Adrenal gland (tissue), 12 donors: ENCODE results near the gene BPIFB6. TPM values are rescaled to one million over a fixed set of nuclear protein-coding genes. Genes with fewer than 3 reads are reported as not detected.

Experiments
- DNase-seq, 7 donors: peaks; one replicate each; pipeline ENCODE4 v3.0.0-alpha.2; 2019 to 2020
- H3K27ac ChIP-seq, 5 donors: fragments of 200-600 bp; sonication (generic) in 4 of 5; 1 replicate in 3 of 5; 2 replicates in 2 of 5; pipeline versions ENCODE4 v1.5.1 to v1.8.0; 2016 to 2020; ENCODE audit warnings: mild to moderate bottlenecking in 1 of 5
- H3K27me3 ChIP-seq: fragments of 200-600 bp; 2 replicates; pipeline ENCODE4 v1.8.0; 2021
- H3K36me3 ChIP-seq, 2 donors: fragments of 200-600 bp; replicated peaks in 1 of 2; 1 replicate in 1 of 2; 2 replicates in 1 of 2; pipeline versions ENCODE4 v1.5.1 to v1.8.0; 2018 to 2022
- H3K4me1 ChIP-seq, 2 donors: fragments of 200-600 bp; replicated peaks in 1 of 2; 1 replicate in 1 of 2; 2 replicates in 1 of 2; pipeline versions ENCODE4 v1.5.1 to v1.8.0; 2018 to 2021
- H3K4me3 ChIP-seq, 4 donors: fragments of 200-600 bp; sonication (generic) in 3 of 4; one replicate each; pipeline ENCODE4 v1.5.1; 2016 to 2018
- H3K9me3 ChIP-seq, 3 donors: fragments of 200-600 bp; sonication (generic) in 1 of 3; replicated peaks in 1 of 3; 1 replicate in 2 of 3; 2 replicates in 1 of 3; pipeline versions ENCODE4 v1.5.1 to v1.8.0; 2016 to 2021
- CTCF ChIP-seq, 6 experiments: fragments of 450-650 bp in 4 of 6; fragments of 200-600 bp in 2 of 6; sonication (generic) in 1 of 6; IDR thresholded peaks; 1 replicate in 5 of 6; 2 replicates in 1 of 6; pipeline versions ENCODE4 v1.5.1 to v1.8.0; 2016 to 2021; ENCODE audit warnings: antibody characterized with exemption in 6 of 6, mild to moderate bottlenecking in 2 of 6, moderate library complexity in 1 of 6
- POLR2A ChIP-seq, 2 donors: fragments of 450-650 bp; IDR thresholded peaks; one replicate each; pipeline ENCODE4 v1.6.1; 2017; ENCODE audit warnings: antibody characterized with exemption in 2 of 2, mild to moderate bottlenecking in 2 of 2, moderate library complexity in 1 of 2
- WGBS, 4 donors: extraction: QIAGEN DNeasy Blood & Tissue Kit in 2 of 4; methylation state at CpG; one replicate each; pipeline versions ENCODE4 v1.1.5 to v1.1.7; 2013 to 2017; 5-methylcytosine and 5-hydroxymethylcytosine counted together
- intact Hi-C, 2 donors: fragments of 100-400 bp; cut with DNase I; formaldehyde crosslinking; loops; one replicate each; pipeline versions ENCODE4 v1.14.1 to v1.15.0; 2022 to 2023
- polyA plus RNA-seq, 3 donors: library from polyadenylated mRNA; stranded (reverse); fragments of 200-250 nt in 2 of 3; fragments of 350-450 nt in 1 of 3; fragmentation: Illumina TruSeq in 1 of 3; extraction: RNeasy Lipid Tissue Mini Kit (QIAGEN cat#74804) in 1 of 3; gene quantifications; one replicate each; pipeline ENCODE4 v1.2.3, GENCODE V29; 2013 to 2014
- total RNA-seq, 9 donors: library from RNA; depleted of rRNA in 4 of 9; stranded (reverse); fragments of >200 nt in 4 of 9; fragments of 120-200 nt in 1 of 9; fragmentation: NEBNext Ultra II Directional in 1 of 9; extraction: Animal tissue kit (Norgen Biotek cat#: 25700) in 1 of 9; gene quantifications; one replicate each; pipeline versions ENCODE4 v1.1.0 to v1.2.4, GENCODE V29; 2013 to 2023
- donor health status: healthy with polysubstance abuse.
- donor health status: Bipolar disorder and iron deficiency.
- donor health status: DM: yes; HTN: yes; CAD: no.
- donor health status: DM: no; HTN: no; CAD: no.
- donor health status: DM: no; HTN: no; CAD: no.
- donor health status: DM: yes; HTN: yes; CAD: no.

Gene BPIFB6
- total and polyA plus RNA-seq, 12 donors = not detected

- Histone ChIP-seq H3K4me1 (no peaks in the 10 kb centered on the region), H3K27ac (no peak overlapping the region), H3K4me3 (no peak overlapping the region), H3K36me3 (no peaks in the 10 kb centered on the region), H3K9me3 (no peaks in the 10 kb centered on the region), H3K27me3 (no peaks in the 10 kb centered on the region)
- 82 to 95% (median 93%) methylated on average over 9 to 11 of the region's 11 CpGs for WGBS, 4 donors
- intact Hi-C loops = no loop called here
- DNase-seq = no peak
- TF ChIP-seq POLR2A (IDR thresholded peaks at IDR 0.05) (no peak), CTCF (IDR thresholded peaks at IDR 0.05) (no peak)
Observed at GRCh38 chr20:33064572-33065287, 33.3 kb downstream of the BPIFB6 start.

GRCh38 chr20:33065785-33066184 is 34.3 kb downstream of the BPIFB6 start:
- intact Hi-C loops = no loop called here
- no peak for DNase-seq
- H3K4me3 ChIP-seq = no peak overlapping the region
- no peaks in the 10 kb centered on the region for H3K27me3 ChIP-seq
- no peaks in the 10 kb centered on the region for H3K9me3 ChIP-seq
- H3K4me1 ChIP-seq = no peaks in the 10 kb centered on the region
- 80 to 87% (median 84%) methylated on average over 9 of the region's 9 CpGs for WGBS, 4 donors
- no peak overlapping the region for H3K27ac ChIP-seq
- no peak for TF ChIP-seq POLR2A (IDR thresholded peaks at IDR 0.05)
- no peak for TF ChIP-seq CTCF (IDR thresholded peaks at IDR 0.05)
- no peaks in the 10 kb centered on the region for H3K36me3 ChIP-seq

GRCh38 chr20:33067806-33068205 is 36.4 kb downstream of the BPIFB6 start:
- Histone ChIP-seq H3K4me1 (no peaks in the 10 kb centered on the region), H3K36me3 (no peaks in the 10 kb centered on the region), H3K27ac (no peak overlapping the region), H3K27me3 (peaks cover 3% of the 10 kb centered on the region), H3K9me3 (no peaks in the 10 kb centered on the region), H3K4me3 (no peak overlapping the region)
- WGBS, 4 donors = 70 to 80% (median 72%) methylated on average over 3 of the region's 3 CpGs
- DNase-seq = no peak
- TF ChIP-seq CTCF (IDR thresholded peaks at IDR 0.05) = no peak
- intact Hi-C loops = no loop called here

GRCh38 chr20:33068251-33068939 is 36.9 kb downstream of the BPIFB6 start:
- Histone ChIP-seq H3K27ac (no peak overlapping the region), H3K4me3 (no peak overlapping the region), H3K4me1 (no peaks in the 10 kb centered on the region), H3K27me3 (peaks cover 3% of the 10 kb centered on the region), H3K36me3 (no peaks in the 10 kb centered on the region), H3K9me3 (no peaks in the 10 kb centered on the region)
- 81 to 88% (median 84%) methylated on average over 7 to 12 of the region's 12 CpGs for WGBS, 4 donors
- intact Hi-C loops = no loop called here
- TF ChIP-seq CTCF (IDR thresholded peaks at IDR 0.05) (no peak), POLR2A (IDR thresholded peaks at IDR 0.05) (no peak)
- no peak for DNase-seq
